ENCODE results near the gene UBR4.

DNA sequence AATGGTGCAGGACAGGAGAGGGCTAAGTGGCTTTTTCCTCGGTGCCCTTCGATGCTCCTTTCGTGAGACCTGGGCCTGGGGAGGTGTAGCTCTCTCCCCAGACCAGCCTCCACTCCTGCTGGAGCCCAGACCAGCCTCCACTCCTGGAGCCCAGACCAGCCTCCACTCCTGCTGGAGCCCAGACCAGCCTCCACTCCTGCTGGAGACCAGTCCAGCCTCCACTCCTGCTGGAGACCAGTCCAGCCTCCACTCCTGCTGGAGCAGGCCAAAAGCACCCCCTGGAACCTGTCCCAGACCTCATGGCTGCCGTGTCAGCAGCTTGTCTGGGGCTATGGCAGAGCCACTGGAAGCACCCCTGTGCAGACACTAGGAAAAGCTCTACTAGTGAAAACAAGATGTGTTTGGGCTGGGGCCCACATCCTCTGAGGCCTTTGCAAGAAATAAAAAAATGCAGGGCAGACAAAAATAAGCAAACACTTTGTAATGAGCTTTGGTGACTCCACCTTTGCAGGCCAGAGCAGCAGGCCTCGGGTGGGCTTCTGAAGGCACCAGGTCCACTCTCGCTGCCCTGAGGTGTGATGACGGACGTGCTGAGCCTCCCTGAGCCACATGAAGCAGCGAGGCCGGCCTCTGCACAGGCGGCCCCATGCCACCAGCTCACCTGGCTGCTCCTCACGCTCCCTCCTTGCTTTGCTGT lies 137.6 kb downstream of the UBR4 start:
- no peak for TF ChIP-seq NFIC (IDR thresholded peaks at IDR 0.05)
- TF ChIP-seq YY1 (IDR thresholded peaks at IDR 0.05; ENCODE audit: low read depth), result no peak
- TF ChIP-seq, protein P1, sequence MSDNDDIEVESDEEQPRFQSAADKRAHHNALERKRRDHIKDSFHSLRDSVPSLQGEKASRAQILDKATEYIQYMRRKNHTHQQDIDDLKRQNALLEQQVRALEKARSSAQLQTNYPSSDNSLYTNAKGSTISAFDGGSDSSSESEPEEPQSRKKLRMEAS (IDR thresholded peaks at IDR 0.05), result no peak
- TF ChIP-seq TCF12 (IDR thresholded peaks at IDR 0.05; ENCODE audit: low read depth), result no peak
- TF ChIP-seq EP300 (IDR thresholded peaks at IDR 0.05; ENCODE audit: borderline replicate concordance), result no peak
- TF ChIP-seq ZBTB7A (IDR thresholded peaks at IDR 0.05; ENCODE audit: low read depth), result no peak
- no peak for TF ChIP-seq TEAD4 (IDR thresholded peaks at IDR 0.05)
- TF ChIP-seq, protein P2, sequence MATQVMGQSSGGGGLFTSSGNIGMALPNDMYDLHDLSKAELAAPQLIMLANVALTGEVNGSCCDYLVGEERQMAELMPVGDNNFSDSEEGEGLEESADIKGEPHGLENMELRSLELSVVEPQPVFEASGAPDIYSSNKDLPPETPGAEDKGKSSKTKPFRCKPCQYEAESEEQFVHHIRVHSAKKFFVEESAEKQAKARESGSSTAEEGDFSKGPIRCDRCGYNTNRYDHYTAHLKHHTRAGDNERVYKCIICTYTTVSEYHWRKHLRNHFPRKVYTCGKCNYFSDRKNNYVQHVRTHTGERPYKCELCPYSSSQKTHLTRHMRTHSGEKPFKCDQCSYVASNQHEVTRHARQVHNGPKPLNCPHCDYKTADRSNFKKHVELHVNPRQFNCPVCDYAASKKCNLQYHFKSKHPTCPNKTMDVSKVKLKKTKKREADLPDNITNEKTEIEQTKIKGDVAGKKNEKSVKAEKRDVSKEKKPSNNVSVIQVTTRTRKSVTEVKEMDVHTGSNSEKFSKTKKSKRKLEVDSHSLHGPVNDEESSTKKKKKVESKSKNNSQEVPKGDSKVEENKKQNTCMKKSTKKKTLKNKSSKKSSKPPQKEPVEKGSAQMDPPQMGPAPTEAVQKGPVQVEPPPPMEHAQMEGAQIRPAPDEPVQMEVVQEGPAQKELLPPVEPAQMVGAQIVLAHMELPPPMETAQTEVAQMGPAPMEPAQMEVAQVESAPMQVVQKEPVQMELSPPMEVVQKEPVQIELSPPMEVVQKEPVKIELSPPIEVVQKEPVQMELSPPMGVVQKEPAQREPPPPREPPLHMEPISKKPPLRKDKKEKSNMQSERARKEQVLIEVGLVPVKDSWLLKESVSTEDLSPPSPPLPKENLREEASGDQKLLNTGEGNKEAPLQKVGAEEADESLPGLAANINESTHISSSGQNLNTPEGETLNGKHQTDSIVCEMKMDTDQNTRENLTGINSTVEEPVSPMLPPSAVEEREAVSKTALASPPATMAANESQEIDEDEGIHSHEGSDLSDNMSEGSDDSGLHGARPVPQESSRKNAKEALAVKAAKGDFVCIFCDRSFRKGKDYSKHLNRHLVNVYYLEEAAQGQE (IDR thresholded peaks at IDR 0.05; ENCODE audit: low read depth), result no peak
- TF ChIP-seq CREB1 (IDR thresholded peaks at IDR 0.05; ENCODE audit: low read depth), result no peak
- TF ChIP-seq TAF1 (IDR thresholded peaks at IDR 0.05; ENCODE audit: low read depth), result no peak
